Panc1 (cell line): ENCODE results near the gene CHL1. TPM values are rescaled to one million over a fixed set of nuclear protein-coding genes. Genes with fewer than 3 reads are reported as not detected.

ENCODE experiments used
- ATAC-seq: fragments of 200-7000 bp; cut with Tn5 transposase; 2 replicates; pipeline ENCODE4 v1.9.1; 2020; ENCODE audit warnings: mild to moderate bottlenecking, moderate library complexity
- BruUV-seq: library from RNA; stranded (reverse); fragments of 400-500 nt; replicated peaks from 2 replicates; lab custom pipeline; 2021; lab: Mats Ljungman, UMichigan
- CTCF ChIA-PET: fragments of 300-600 bp; sonication (Branson Sonifier 250); formaldehyde crosslinking; loops from one replicate; lab custom pipeline; 2022; ENCODE audit warnings: antibody characterized with exemption; lab: Charles Lee
- POLR2A ChIA-PET: fragments of 300-600 bp; sonication (Branson Sonifier 250); formaldehyde crosslinking; loops from one replicate; lab custom pipeline; 2022; ENCODE audit warnings: antibody characterized with exemption; lab: Charles Lee
- DNase-seq: peaks from one replicate; pipeline ENCODE4 v3.0.0-alpha.2; 2010; ENCODE audit warnings: low read depth, low spot score
- H3K27ac ChIP-seq: 2 replicates; pipeline ENCODE4 v1.5.1; 2011; ENCODE audit warnings: mild to moderate bottlenecking, low read length, inconsistent platforms
- H3K27me3 ChIP-seq: fragments of 200-500 bp; sonication (Bioruptor generic); 2 replicates; pipeline ENCODE4 v1.6.0; 2014; ENCODE audit warnings: low read length, inconsistent platforms; ENCODE audit not compliant: control insufficient read depth, insufficient read depth
- H3K36me3 ChIP-seq: fragments of 200-500 bp; sonication (Bioruptor generic); 2 replicates; pipeline ENCODE4 v1.5.1; 2014; ENCODE audit warnings: inconsistent platforms, mild to moderate bottlenecking, low read length, moderate library complexity; ENCODE audit not compliant: control insufficient read depth, insufficient read depth
- H3K4me1 ChIP-seq: 2 replicates; pipeline ENCODE4 v1.5.1; 2011; ENCODE audit warnings: inconsistent platforms, mild to moderate bottlenecking, low read length, moderate library complexity; ENCODE audit not compliant: control insufficient read depth, insufficient read depth
- H3K4me3 ChIP-seq, 2 experiments: 2 replicates each; pipeline ENCODE4 v1.5.1; 2011 to 2012; ENCODE audit warnings: low read depth in 2 of 2, low read length in 2 of 2, mild to moderate bottlenecking in 2 of 2, inconsistent platforms in 1 of 2, moderate library complexity in 1 of 2
- H3K9me3 ChIP-seq: fragments of 200-500 bp; sonication (Bioruptor generic); 2 replicates; pipeline ENCODE4 v1.5.1; 2014; ENCODE audit warnings: low read depth, mild to moderate bottlenecking, inconsistent platforms, low read length, moderate library complexity; ENCODE audit not compliant: control insufficient read depth, insufficient read depth
- CTCF ChIP-seq: fragments of 450-650 bp; IDR thresholded peaks from 2 replicates; pipeline ENCODE4 v1.5.1; 2017; ENCODE audit warnings: mild to moderate bottlenecking
- POLR2AphosphoS5 ChIP-seq: IDR thresholded peaks from 2 replicates; pipeline ENCODE4 v1.6.1; 2012; ENCODE audit warnings: mild to moderate bottlenecking, low read depth, low read length, moderate library complexity
- REST ChIP-seq, 2 experiments: IDR thresholded peaks; 2 replicates each; pipeline ENCODE4 v1.6.1; 2011 to 2012; ENCODE audit warnings: low read depth in 2 of 2, control low read depth in 1 of 2, low read length in 1 of 2, mild to moderate bottlenecking in 1 of 2, moderate library complexity in 1 of 2; ENCODE audit not compliant: insufficient read depth in 1 of 2
- SIN3A ChIP-seq: IDR thresholded peaks from 2 replicates; pipeline ENCODE4 v1.6.1; 2012; ENCODE audit warnings: low read depth, mild to moderate bottlenecking, low read length, moderate library complexity, borderline replicate concordance; ENCODE audit not compliant: insufficient read depth
- TCF7L2 ChIP-seq: IDR thresholded peaks from 2 replicates; pipeline ENCODE4 v1.6.1; 2011; ENCODE audit warnings: mild to moderate bottlenecking, low read depth, low read length, inconsistent platforms
- in situ Hi-C: cut with HindIII; loops from 2 replicates; pipeline ENCODE4 v1.10.0; 2016; ENCODE audit warnings: low sequenced_read_pairs, low pct_unique_long_range_greater_than_20kb
- intact Hi-C: fragments of 100-400 bp; cut with micrococcal nuclease; formaldehyde crosslinking; loops from one replicate; pipeline ENCODE4 v1.10.0; 2022; ENCODE audit not compliant: unreplicated experiment
- total RNA-seq: library from RNA; stranded (reverse); gene quantifications from one replicate; pipeline ENCODE4 v1.2.1, GENCODE V29; 2021; ENCODE audit not compliant: unreplicated experiment

CHL1 gene
- total RNA-seq, 1 experiment from 2014 or later: not detected

- BruUV-seq: no TSS peak
- no peaks in the 10 kb centered on the region for H3K9me3 ChIP-seq
- H3K36me3 ChIP-seq: no peaks in the 10 kb centered on the region
- no peaks in the 10 kb centered on the region for H3K27me3 ChIP-seq
- ChIA-PET POLR2A (no interaction called here), CTCF (no interaction called here)
- intact Hi-C loops: no loop called here
- no peak overlapping the region for H3K27ac ChIP-seq
- H3K4me3 ChIP-seq: no peak overlapping the region
- no peaks in the 10 kb centered on the region for H3K4me1 ChIP-seq
- no peak for ATAC-seq
- no peak for DNase-seq
- in situ Hi-C loops: no loop called here
- TF ChIP-seq POLR2AphosphoS5 (no peak), TCF7L2 (no peak), REST (IDR thresholded peaks at IDR 0.05; ENCODE audit: insufficient read depth in 1 of 2, low read depth in 2 of 2, low read length in 1 of 2) (no peak), SIN3A (no peak), CTCF (no peak)
Measured at GRCh38 chr3:427128-427527, 230.6 kb downstream of the CHL1 start.

GRCh38 chr3:430186-430585 lies 233.6 kb downstream of the CHL1 start:
- in situ Hi-C loops (no loop called here), intact Hi-C loops (no loop called here)
- DNase-seq: no peak
- ATAC-seq: no peak
- no TSS peak for BruUV-seq
- H3K27me3 ChIP-seq: no peaks in the 10 kb centered on the region
- H3K4me1 ChIP-seq: no peaks in the 10 kb centered on the region
- H3K36me3 ChIP-seq: no peaks in the 10 kb centered on the region
- no peak overlapping the region for H3K27ac ChIP-seq
- no peak overlapping the region for H3K4me3 ChIP-seq
- no peaks in the 10 kb centered on the region for H3K9me3 ChIP-seq
- no peak for TF ChIP-seq SIN3A
- TF ChIP-seq TCF7L2: no peak
- TF ChIP-seq REST (IDR thresholded peaks at IDR 0.05; ENCODE audit: insufficient read depth in 1 of 2, low read depth in 2 of 2, low read length in 1 of 2): no peak
- no peak for TF ChIP-seq CTCF
- no peak for TF ChIP-seq POLR2AphosphoS5
- ChIA-PET CTCF (no interaction called here), POLR2A (no interaction called here)
